GM06990 (cell line): Measurements from ENCODE around the gene ZMAT1.
"Not testable (repeated sequence)": the region's sequence is repeated elsewhere in the genome, so short reads cannot be mapped to it uniquely, and the experiment has no call there.

Source experiments
- DNase-seq: peaks from one replicate; pipeline ENCODE4 v3.0.0-alpha.2; 2011; ENCODE audit not compliant: insufficient read length; ENCODE audit errors: extremely low read depth
- H3K27me3 ChIP-seq: replicated peaks from 2 replicates; pipeline ENCODE4 v1.6.0; 2011; ENCODE audit warnings: low read length; ENCODE audit not compliant: control insufficient read depth, insufficient read depth
- H3K36me3 ChIP-seq: 2 replicates; pipeline ENCODE4 v1.5.1; 2011; ENCODE audit warnings: low read length; ENCODE audit not compliant: control insufficient read depth, insufficient read depth
- H3K4me3 ChIP-seq: replicated peaks from 2 replicates; pipeline ENCODE4 v1.5.1; 2011; ENCODE audit warnings: low read depth, mild to moderate bottlenecking, control low read depth, low read length
- CTCF ChIP-seq: IDR thresholded peaks from 2 replicates; pipeline ENCODE4 v1.5.1; 2011; ENCODE audit warnings: low read length, control low read depth, mild to moderate bottlenecking, inconsistent platforms; ENCODE audit not compliant: insufficient read depth, poor library complexity, severe bottlenecking

Gene ZMAT1

GRCh38 chrX:101931488-101932248 is at the start of gene ZMAT1:
Gene ZMAT1 (minus strand): TSS chrX:101932027. CDS start chrX:101932008, 19 bp downstream.
- H3K27me3 ChIP-seq: no peaks in the 10 kb centered on the region
- no peak for TF ChIP-seq CTCF
- H3K36me3 ChIP-seq: no peaks in the 10 kb centered on the region
- peak within 1 kb of the TSS; percentile 50 for H3K4me3 ChIP-seq
- peak; percentile 81 for DNase-seq

GRCh38 chrX:101977106-101977505 is 45.3 kb upstream of the ZMAT1 start:
- Histone ChIP-seq H3K36me3 (no peaks in the 10 kb centered on the region), H3K27me3 (no peaks in the 10 kb centered on the region), H3K4me3 (no peak overlapping the region)
- no peak for TF ChIP-seq CTCF
- no peak for DNase-seq

- no peak overlapping the region for H3K4me3 ChIP-seq
- no peaks in the 10 kb centered on the region for H3K27me3 ChIP-seq
- DNase-seq: no peak
- no peaks in the 10 kb centered on the region for H3K36me3 ChIP-seq
- no peak for TF ChIP-seq CTCF
Observed at GRCh38 chrX:101973066-101973465, 41.2 kb upstream of the ZMAT1 start.

- DNase-seq, H3K36me3 ChIP-seq, H3K27me3 ChIP-seq, H3K4me3 ChIP-seq: not testable (repeated sequence)
Observed at GRCh38 chrX:101964923-101965539, 33.2 kb upstream of the ZMAT1 start.

- Histone ChIP-seq H3K36me3 (no peaks in the 10 kb centered on the region), H3K27me3 (no peaks in the 10 kb centered on the region), H3K4me3 (no peak overlapping the region)
- TF ChIP-seq CTCF: no peak
- no peak for DNase-seq
Observed at GRCh38 chrX:101958139-101958538, 26.3 kb upstream of the ZMAT1 start.

GRCh38 chrX:101957174-101957573 is 25.3 kb upstream of the ZMAT1 start:
- no peak for DNase-seq
- H3K27me3 ChIP-seq: no peaks in the 10 kb centered on the region
- no peak for TF ChIP-seq CTCF
- no peak overlapping the region for H3K4me3 ChIP-seq
- no peaks in the 10 kb centered on the region for H3K36me3 ChIP-seq
